Motor neuron (in vitro differentiated cells): ENCODE results near the gene SLC25A26. TPM values are rescaled to one million over a fixed set of nuclear protein-coding genes. Genes with fewer than 3 reads are reported as not detected.
A peak's percentile ranks its signal among the peaks of the same experiment; 100 is the strongest.

ENCODE experiments used
- ATAC-seq, 8 experiments: fragments of 200-7000 bp; cut with Tn5 transposase; replicated peaks in 6 of 8; 2 replicates each; pipeline ENCODE4 v1.8.0; 2021; ENCODE audit warnings: mild to moderate bottlenecking in 8 of 8, moderate library complexity in 8 of 8
- H3K27ac ChIP-seq, 2 donors: fragments of 250-450 bp; sonication (Bioruptor Pico); 2 replicates each; pipeline ENCODE4 v1.9.0; 2021; ENCODE audit warnings: antibody characterized with exemption in 2 of 2, mild to moderate bottlenecking in 2 of 2, moderate library complexity in 1 of 2
- H3K4me1 ChIP-seq, 2 donors: fragments of 250-450 bp; sonication (Bioruptor Pico); replicated peaks in 1 of 2; 2 replicates each; pipeline ENCODE4 v1.6.1; 2021; ENCODE audit warnings: antibody characterized with exemption in 2 of 2, mild to moderate bottlenecking in 2 of 2, moderate library complexity in 1 of 2
- H3K4me3 ChIP-seq, 5 donors: fragments of 250-450 bp; sonication (Bioruptor Pico); 2 replicates each; pipeline ENCODE4 v1.9.0; 2021; ENCODE audit warnings: antibody characterized with exemption in 5 of 5, mild to moderate bottlenecking in 5 of 5, moderate library complexity in 4 of 5
- WGBS, 10 experiments: fragments of 450-650 bp; shearing (Covaris generic); methylation state at CpG; one replicate each; pipeline ENCODE4 v1.0.0; 2022; 5-methylcytosine and 5-hydroxymethylcytosine counted together
- in situ Hi-C, 9 experiments: fragments of 400-800 bp; cut with MboI; loops; one replicate each; pipeline ENCODE4 v1.15.0; 2021; ENCODE audit warnings: low sequenced_read_pairs in 9 of 9, low pct_unique_long_range_greater_than_20kb in 2 of 9; ENCODE audit not compliant: unreplicated experiment in 9 of 9
- total RNA-seq, 8 experiments: library from RNA; unstranded; fragments of 300-600 nt; gene quantifications; 2 replicates each; pipeline versions ENCODE4 v1.2.3 to v1.2.4, GENCODE V29; 2022

Gene SLC25A26
- total RNA-seq, 8 experiments from 2014 or later, result 13.7 to 26.7 (median 19.4) TPM

GRCh38 chr3:66397745-66398144, 176.9 kb downstream of the SLC25A26 start:
- Histone ChIP-seq H3K4me3 (no peak overlapping the region), H3K4me1 (peaks cover 36 to 37% of the 10 kb centered on the region in 2 donors), H3K27ac (peak overlapping the region; percentile 8 to 54)
- 74 to 90% methylated on average over 2 of the region's 2 CpGs; no CpG with 5 or more reads in 8 of the 10 experiments for WGBS, 10 experiments
- peak in 7 of 8 experiments; percentile 18 to 69 (median 59) for ATAC-seq
- in situ Hi-C loops, result loop anchor here in 2 of 9 experiments (10.0 to 25.0 kb wide), 2 partner anchors 123 to 415 kb away; no protein-coding TSS in a partner anchor

- H3K27ac ChIP-seq, result peak overlapping the region; percentile 8 to 54
These were observed 177.6 kb downstream of the SLC25A26 start for GRCh38 chr3:66398228-66399025.

GRCh38 chr3:66399529-66400232, 178.9 kb downstream of the SLC25A26 start:
- no peak for ATAC-seq
- in situ Hi-C loops, result loop anchor here in 8 of 9 experiments (10.0 to 25.0 kb wide), 3 partner anchors 125 to 415 kb away; no protein-coding TSS in a partner anchor
- peaks cover 36 to 37% of the 10 kb centered on the region in 2 donors for H3K4me1 ChIP-seq
- WGBS, 10 experiments, result 75 to 100% (median 97%) methylated on average over 1 to 5 of the region's 10 CpGs; no CpG with 5 or more reads in 2 of the 10 experiments
- H3K27ac ChIP-seq, result peak overlapping the region in 1 of 2 donors; percentile 71
- H3K4me3 ChIP-seq, result no peak overlapping the region

More at GRCh38 chr3:66398228-66399025, 177.6 kb downstream of the SLC25A26 start:
- ATAC-seq, result peak; percentile 15 to 76 (median 36)
- 37 to 100% (median 67%) methylated on average over 1 to 8 of the region's 9 CpGs; no CpG with 5 or more reads in 1 of the 10 experiments for WGBS, 10 experiments
- peaks cover 36 to 37% of the 10 kb centered on the region in 2 donors for H3K4me1 ChIP-seq
- in situ Hi-C loops, result loop anchor here in 2 of 9 experiments (10.0 to 25.0 kb wide), 2 partner anchors 124 to 414 kb away; no protein-coding TSS in a partner anchor
- H3K4me3 ChIP-seq, result no peak overlapping the region

- H3K4me1 ChIP-seq, result peaks cover 36 to 37% of the 10 kb centered on the region in 2 donors
- in situ Hi-C loops, result loop anchor here in 7 of 9 experiments (10.0 to 25.0 kb wide), 2 partner anchors 412 to 414 kb away; no protein-coding TSS in a partner anchor
These were observed 179.8 kb downstream of the SLC25A26 start for GRCh38 chr3:66400411-66401156.

GRCh38 chr3:66401157-66401550, 180.4 kb downstream of the SLC25A26 start:
- in situ Hi-C loops, result loop anchor here in 7 of 9 experiments (10.0 to 25.0 kb wide), 2 partner anchors 411 to 414 kb away; no protein-coding TSS in a partner anchor
- 0 to 86% (median 73%) methylated on average over 1 to 8 of the region's 10 CpGs; no CpG with 5 or more reads in 1 of the 10 experiments for WGBS, 10 experiments
- H3K4me3 ChIP-seq, result no peak overlapping the region
- ATAC-seq, result peak in 5 of 8 experiments; percentile 3 to 49 (median 25)
- H3K4me1 ChIP-seq, result peaks cover 36 to 37% of the 10 kb centered on the region in 2 donors
- H3K27ac ChIP-seq, result peak overlapping the region; percentile 69 to 71

More at GRCh38 chr3:66400411-66401156, 179.8 kb downstream of the SLC25A26 start:
- Histone ChIP-seq H3K27ac (peak overlapping the region; percentile 69 to 71), H3K4me3 (no peak overlapping the region)
- 60 to 100% (median 71%) methylated on average over 1 to 12 of the region's 15 CpGs; no CpG with 5 or more reads in 3 of the 10 experiments for WGBS, 10 experiments
- ATAC-seq, result peak in 5 of 8 experiments; percentile 53 to 75 (median 72)

- Histone ChIP-seq H3K4me3 (no peak overlapping the region), H3K27ac (peak overlapping the region; percentile 69 to 71), H3K4me1 (peaks cover 36 to 37% of the 10 kb centered on the region in 2 donors)
- in situ Hi-C loops, result loop anchor here in 7 of 9 experiments (10.0 to 25.0 kb wide), 2 partner anchors 410 to 413 kb away; no protein-coding TSS in a partner anchor
- ATAC-seq, result no peak
- WGBS, 10 experiments, result 84 to 100% (median 100%) methylated on average over 1 to 6 of the region's 20 CpGs; no CpG with 5 or more reads in 4 of the 10 experiments
These were observed 181.1 kb downstream of the SLC25A26 start for GRCh38 chr3:66401675-66402491.

- 84 to 100% (median 92%) methylated on average over 2 to 9 of the region's 13 CpGs; no CpG with 5 or more reads in 3 of the 10 experiments for WGBS, 10 experiments
- in situ Hi-C loops, result loop anchor here in 7 of 9 experiments (10.0 to 25.0 kb wide), 2 partner anchors 410 to 412 kb away; no protein-coding TSS in a partner anchor
- Histone ChIP-seq H3K4me1 (peaks cover 34% of the 10 kb centered on the region in 2 donors), H3K27ac (no peak overlapping the region), H3K4me3 (no peak overlapping the region)
- peak in 2 of 8 experiments; percentile 4 for ATAC-seq
These were observed 181.9 kb downstream of the SLC25A26 start for GRCh38 chr3:66402596-66403290.

GRCh38 chr3:66403323-66403990, 182.7 kb downstream of the SLC25A26 start:
- H3K27ac ChIP-seq, result no peak overlapping the region

GRCh38 chr3:66404197-66404596, 183.4 kb downstream of the SLC25A26 start:
- ATAC-seq, result peak in 1 of 8 experiments; percentile 42
- in situ Hi-C loops, result loop anchor here in 7 of 9 experiments (10.0 to 25.0 kb wide), 2 partner anchors 408 to 411 kb away; no protein-coding TSS in a partner anchor

More at GRCh38 chr3:66403323-66403990, 182.7 kb downstream of the SLC25A26 start:
- ATAC-seq, result no peak
- in situ Hi-C loops, result loop anchor here in 7 of 9 experiments (10.0 to 25.0 kb wide), 2 partner anchors 409 to 411 kb away; no protein-coding TSS in a partner anchor
- H3K4me1 ChIP-seq, result peaks cover 27 to 30% of the 10 kb centered on the region in 2 donors
- WGBS, 10 experiments, result 20 to 82% (median 60%) methylated on average over 1 to 5 of the region's 13 CpGs; no CpG with 5 or more reads in 5 of the 10 experiments
- H3K4me3 ChIP-seq, result no peak overlapping the region

More at GRCh38 chr3:66404197-66404596, 183.4 kb downstream of the SLC25A26 start:
- Histone ChIP-seq H3K4me1 (peaks cover 24 to 25% of the 10 kb centered on the region in 2 donors), H3K4me3 (no peak overlapping the region), H3K27ac (no peak overlapping the region)
- 0 to 99% (median 84%) methylated on average over 1 to 10 of the region's 15 CpGs; no CpG with 5 or more reads in 4 of the 10 experiments for WGBS, 10 experiments
